ENCODE results near the gene ERI3.

ERI3 gene, protein sequence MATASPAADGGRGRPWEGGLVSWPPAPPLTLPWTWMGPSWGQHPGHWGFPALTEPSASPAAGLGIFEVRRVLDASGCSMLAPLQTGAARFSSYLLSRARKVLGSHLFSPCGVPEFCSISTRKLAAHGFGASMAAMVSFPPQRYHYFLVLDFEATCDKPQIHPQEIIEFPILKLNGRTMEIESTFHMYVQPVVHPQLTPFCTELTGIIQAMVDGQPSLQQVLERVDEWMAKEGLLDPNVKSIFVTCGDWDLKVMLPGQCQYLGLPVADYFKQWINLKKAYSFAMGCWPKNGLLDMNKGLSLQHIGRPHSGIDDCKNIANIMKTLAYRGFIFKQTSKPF

GRCh38 chr1:44354840-44355581 lies at the start of gene ERI3:
TSS of gene ERI3 (minus strand) at chr1:44355257. CDS start at chr1:44355026, 231 bp downstream.
- DNase-seq = peak; percentile 98

GRCh38 chr1:44401256-44402228 lies 46.5 kb upstream of the ERI3 start:
- DNase-seq = no peak

GRCh38 chr1:44390277-44390676 lies 35.2 kb upstream of the ERI3 start:
- DNase-seq = no peak

DNA sequence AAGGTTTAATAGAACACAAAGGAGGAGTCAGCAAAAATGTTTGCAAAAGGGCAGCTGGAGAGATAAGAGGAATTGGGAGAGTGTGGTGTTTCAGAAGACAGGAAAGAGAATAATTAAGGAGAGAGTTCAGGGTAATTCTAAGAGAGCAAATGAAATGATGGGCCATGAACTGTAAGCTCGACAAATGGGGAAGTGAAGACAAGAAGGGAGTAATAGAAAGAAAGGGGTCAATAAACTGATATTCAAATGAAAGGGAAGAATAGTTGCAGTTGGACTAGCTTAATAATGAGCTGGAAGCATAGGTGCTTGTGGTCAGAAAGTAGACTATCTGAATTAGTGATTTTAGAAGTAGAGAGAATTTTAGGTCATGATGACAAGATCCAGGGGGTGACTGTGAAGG lies 34.4 kb upstream of the ERI3 start:
- DNase-seq = no peak

GRCh38 chr1:44388551-44388950 lies 33.5 kb upstream of the ERI3 start:
- no peak for DNase-seq

- peak; percentile 5 for DNase-seq
Observed at GRCh38 chr1:44380666-44381177, 25.7 kb upstream of the ERI3 start.

GRCh38 chr1:44377925-44378784 lies 23.1 kb upstream of the ERI3 start:
- DNase-seq = peak; percentile 53

GRCh38 chr1:44375547-44375946 lies 20.5 kb upstream of the ERI3 start:
- DNase-seq = no peak

GRCh38 chr1:44371206-44371605 lies 16.1 kb upstream of the ERI3 start:
- DNase-seq = no peak

DNA sequence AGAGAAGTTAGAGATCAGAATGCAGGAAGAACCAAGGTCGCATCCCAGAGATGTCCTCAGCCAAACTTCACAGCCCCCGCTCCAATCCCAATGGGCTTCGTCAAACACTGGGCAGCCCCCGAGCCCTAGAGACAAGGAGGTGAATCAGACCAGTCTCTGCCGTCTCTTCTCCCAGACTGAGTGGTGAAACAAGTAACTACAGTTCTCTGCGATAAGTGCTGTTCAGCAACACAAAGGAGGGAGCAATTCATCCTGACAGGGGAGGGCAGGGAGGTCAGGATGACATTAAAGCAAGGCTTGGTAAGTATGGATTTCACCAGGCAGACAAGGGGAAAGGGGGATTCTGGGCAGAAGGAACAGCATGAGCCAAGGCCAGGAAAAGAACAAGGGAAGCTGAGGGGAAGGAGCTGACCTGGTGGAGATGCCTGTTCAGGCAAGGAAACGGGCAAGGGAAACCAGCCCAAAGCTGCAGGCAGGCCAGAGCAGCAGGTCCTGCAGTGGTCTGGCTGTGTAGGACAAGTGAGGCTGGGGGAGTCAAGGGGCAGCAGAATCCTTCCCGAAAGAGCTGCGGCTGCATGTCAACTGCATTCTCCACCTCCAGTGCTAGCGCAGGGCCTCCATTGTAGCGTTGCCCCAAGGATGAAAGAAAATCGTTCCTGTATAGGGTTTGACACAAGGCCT lies 13.6 kb upstream of the ERI3 start:
- no peak for DNase-seq

DNA sequence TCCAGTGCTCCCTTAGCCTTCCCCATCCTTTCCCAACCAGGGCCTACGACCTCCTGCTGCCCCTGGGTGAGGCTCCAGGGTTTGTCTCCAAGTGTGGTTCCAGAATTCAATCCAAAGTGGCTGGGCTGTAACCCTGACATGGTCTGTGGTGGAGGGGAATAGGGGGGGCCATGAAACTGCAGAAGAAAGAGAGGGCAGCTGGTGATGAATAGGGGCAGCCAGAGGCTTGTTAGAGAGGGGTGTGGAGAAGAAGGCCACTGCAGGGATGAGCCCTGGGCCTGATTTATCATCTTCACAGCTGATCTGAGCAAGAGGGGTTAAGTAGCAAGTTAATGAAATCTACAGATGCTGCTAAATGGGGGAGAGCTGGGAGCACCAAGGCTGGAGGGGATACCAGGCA lies 12.9 kb upstream of the ERI3 start:
- DNase-seq = no peak

GRCh38 chr1:44366371-44366975 lies 11.4 kb upstream of the ERI3 start:
- no peak for DNase-seq

GRCh38 chr1:44361478-44361877 lies 6.4 kb upstream of the ERI3 start:
- DNase-seq = no peak

DNA sequence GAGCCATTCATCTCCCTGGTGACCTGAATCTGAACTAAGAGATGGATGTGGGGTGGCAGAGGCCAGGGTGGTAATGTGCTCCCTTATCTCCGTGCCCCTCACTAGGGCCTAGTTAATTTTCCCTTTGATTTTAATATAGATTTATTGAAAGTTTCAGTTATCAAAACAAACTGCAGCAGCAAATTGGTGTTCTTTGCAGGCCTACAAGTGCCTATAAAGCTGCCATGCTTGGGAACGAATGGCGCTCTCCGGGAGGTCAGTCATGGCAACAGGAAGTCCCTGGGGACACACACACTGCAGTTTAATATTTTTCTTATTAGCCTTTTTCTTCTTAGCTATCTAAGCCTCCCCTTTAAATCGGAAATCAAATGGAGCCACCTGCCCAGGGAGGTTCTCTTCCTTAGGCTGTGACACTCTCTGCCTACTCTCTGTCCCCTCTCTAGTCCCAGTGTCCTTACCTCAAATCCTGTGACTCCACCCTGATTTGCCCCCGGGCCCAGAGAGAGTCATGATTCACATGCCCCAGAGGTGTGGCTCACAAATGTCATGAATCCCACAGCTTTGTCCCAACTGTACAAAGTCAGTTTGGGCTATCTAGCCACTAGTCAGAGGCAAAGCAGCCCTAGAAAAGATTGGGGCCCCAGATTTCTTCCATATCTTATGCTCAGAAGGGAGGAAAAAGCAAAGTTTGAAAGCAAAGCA lies 4.3 kb upstream of the ERI3 start:
- no peak for DNase-seq

DNA sequence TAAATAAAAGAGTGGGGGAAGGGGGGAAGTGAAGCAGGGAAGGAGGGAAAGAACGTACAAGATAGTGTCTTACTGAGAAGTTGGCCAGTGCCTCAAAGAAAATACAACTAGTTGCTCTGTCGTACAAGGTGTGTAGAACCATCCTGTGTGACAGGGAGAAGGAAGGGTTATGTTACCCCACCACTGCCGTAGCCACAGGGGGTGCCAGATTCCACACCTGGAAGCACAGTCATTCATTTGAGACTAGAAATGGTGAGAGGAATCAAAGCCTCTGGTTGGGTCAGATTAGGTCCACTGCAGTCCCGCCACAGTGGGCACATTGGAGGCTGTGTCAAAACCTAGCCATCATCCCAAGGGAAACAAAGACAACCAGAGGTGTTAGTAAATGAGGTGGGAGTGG lies 2.7 kb upstream of the ERI3 start:
- no peak for DNase-seq

DNA sequence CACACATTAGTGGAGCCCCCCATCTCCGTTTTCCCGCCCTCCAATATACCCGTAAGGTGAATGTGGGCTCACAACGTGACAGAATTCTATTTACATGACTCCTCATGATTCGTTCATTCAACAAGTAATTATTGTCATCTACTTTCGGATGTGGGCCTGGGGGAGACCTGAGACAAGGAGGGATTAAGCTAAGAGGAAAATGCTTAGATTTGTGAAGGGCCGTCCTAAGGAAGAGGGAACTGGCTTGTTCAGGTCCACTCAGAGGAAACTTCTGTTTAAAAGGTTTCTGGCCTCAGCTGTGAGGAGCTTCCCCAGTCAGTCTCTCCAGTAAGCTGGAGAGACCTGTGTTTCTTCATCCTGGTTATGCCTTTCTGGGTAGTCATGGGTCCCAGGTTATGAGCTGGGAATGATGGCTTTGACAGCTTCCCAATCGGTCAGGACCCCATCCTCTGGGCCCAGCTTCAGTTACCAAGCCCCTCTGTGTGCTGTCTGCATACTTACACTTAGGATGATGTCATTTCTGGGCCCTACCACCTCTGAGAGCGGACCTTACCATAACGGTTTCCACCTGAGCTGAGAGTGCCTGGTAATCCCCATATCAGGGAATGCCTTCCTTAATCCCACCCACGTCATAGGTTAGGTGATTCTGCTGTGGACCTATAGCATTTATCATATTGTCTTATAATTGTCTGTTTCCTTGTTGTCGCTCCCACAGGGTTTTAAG lies 687 bp upstream of the ERI3 start:
- DNase-seq = no peak

- no peak for DNase-seq
Observed at GRCh38 chr1:44354268-44354839, 703 bp downstream of the ERI3 start.

DNA sequence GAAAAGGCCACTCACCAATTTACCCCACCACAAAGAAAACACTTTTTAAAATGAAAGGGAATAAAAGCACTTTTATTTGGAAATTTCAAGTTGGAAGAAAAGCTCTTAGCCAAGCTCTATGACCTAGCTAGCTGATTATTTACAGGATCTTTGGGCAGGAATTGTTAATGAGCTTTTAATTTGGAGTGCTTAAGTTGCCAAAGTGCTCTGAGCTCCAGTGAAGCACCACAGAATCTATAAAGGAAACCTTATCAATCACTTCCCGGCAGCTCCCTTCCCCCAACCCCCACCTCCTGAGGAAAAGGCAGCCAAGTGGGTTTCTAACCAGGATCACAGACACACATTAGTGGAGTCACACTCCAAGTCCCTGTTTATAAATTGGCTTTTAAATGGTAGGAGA lies 1.5 kb downstream of the ERI3 start:
- no peak for DNase-seq

DNA sequence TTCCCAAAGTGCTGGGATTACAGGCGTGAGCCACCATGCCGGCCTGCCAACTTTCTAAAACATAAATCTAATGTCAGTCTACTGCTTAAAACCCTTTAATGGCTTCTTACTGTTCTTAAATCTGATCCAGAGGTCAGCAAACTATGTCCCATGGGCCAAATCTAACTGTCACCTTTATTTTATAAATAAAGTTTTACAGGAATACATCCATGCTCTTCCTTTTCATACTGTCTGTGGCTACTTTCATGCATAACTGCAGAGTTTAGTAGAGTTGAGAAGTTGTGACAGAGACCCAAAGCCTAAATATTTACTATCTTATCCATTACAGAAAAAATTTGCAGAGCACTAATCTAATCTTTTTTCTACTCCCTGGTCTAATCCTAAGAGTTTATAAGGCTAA lies 3.8 kb downstream of the ERI3 start:
- no peak for DNase-seq

Measured in activated CD4-positive, alpha-beta T cell treated with anti-CD3 and anti-CD28 coated beads, Interleukin-10, Interleukin-2, amounts not matched to agents 100 ng/mL and 50 ng/mL, durations not matched to agents 16 hours and 8 hours (primary cell).